Measurements from ENCODE around the gene BMP8A.

The BMP8A gene

GRCh38 chr1:39569034-39569433, 77.6 kb downstream of the BMP8A start:
- no peak for DNase-seq (ENCODE audit: low read depth)
- no peak for TF ChIP-seq CTCF (conservative IDR thresholded peaks at IDR 0.05; ENCODE audit: control insufficient read depth, insufficient read depth, low read depth, low read length)
- no peak overlapping the region for H3K4me3 ChIP-seq (ENCODE audit: control insufficient read depth, low read depth, low read length)

- no peak overlapping the region for H3K4me3 ChIP-seq (ENCODE audit: control insufficient read depth, low read depth, low read length)
- no peak for TF ChIP-seq CTCF (conservative IDR thresholded peaks at IDR 0.05; ENCODE audit: control insufficient read depth, insufficient read depth, low read depth, low read length)
- no peak for DNase-seq (ENCODE audit: low read depth)
Measured at GRCh38 chr1:39570477-39571177, 79.2 kb downstream of the BMP8A start.

GRCh38 chr1:39571178-39571483, 79.7 kb downstream of the BMP8A start:
- DNase-seq (ENCODE audit: low read depth): no peak
- no peak overlapping the region for H3K4me3 ChIP-seq (ENCODE audit: control insufficient read depth, low read depth, low read length)
- no peak for TF ChIP-seq CTCF (conservative IDR thresholded peaks at IDR 0.05; ENCODE audit: control insufficient read depth, insufficient read depth, low read depth, low read length)

- TF ChIP-seq CTCF (conservative IDR thresholded peaks at IDR 0.05; ENCODE audit: control insufficient read depth, insufficient read depth, low read depth, low read length): no peak
- no peak for DNase-seq (ENCODE audit: low read depth)
- H3K4me3 ChIP-seq (ENCODE audit: control insufficient read depth, low read depth, low read length): peak overlapping the region; percentile 89
Measured at GRCh38 chr1:39572379-39573096, 81.1 kb downstream of the BMP8A start.

- TF ChIP-seq CTCF (conservative IDR thresholded peaks at IDR 0.05; ENCODE audit: control insufficient read depth, insufficient read depth, low read depth, low read length): no peak
- peak overlapping the region; percentile 89 for H3K4me3 ChIP-seq (ENCODE audit: control insufficient read depth, low read depth, low read length)
- DNase-seq (ENCODE audit: low read depth): no peak
Measured at GRCh38 chr1:39573097-39573465, 81.6 kb downstream of the BMP8A start.

- peak overlapping the region; percentile 89 for H3K4me3 ChIP-seq (ENCODE audit: control insufficient read depth, low read depth, low read length)
- DNase-seq (ENCODE audit: low read depth): peak; percentile 47
- TF ChIP-seq CTCF (conservative IDR thresholded peaks at IDR 0.05; ENCODE audit: control insufficient read depth, insufficient read depth, low read depth, low read length): no peak
Measured at GRCh38 chr1:39573736-39574624, 82.5 kb downstream of the BMP8A start.

Data from fibroblast of mammary gland (primary cell).